Astrocyte of the spinal cord (primary cell): Measurements from ENCODE around the gene RNPEP.

Experiments used
- DNase-seq: peaks from one replicate; pipeline ENCODE4 v3.0.0; 2011; ENCODE audit warnings: low read depth, low spot score
- H3K4me3 ChIP-seq: 2 replicates; pipeline ENCODE4 v1.5.1; 2011; ENCODE audit warnings: low read depth, mild to moderate bottlenecking, low read length, moderate library complexity
- CTCF ChIP-seq: IDR thresholded peaks from 2 replicates; pipeline ENCODE4 v1.5.1; 2012; ENCODE audit warnings: low read depth, mild to moderate bottlenecking, low read length, inconsistent platforms
- in situ Hi-C: cut with HindIII; loops from 2 replicates; pipeline ENCODE4 v1.10.0; 2017; ENCODE audit warnings: low sequenced_read_pairs

RNPEP gene

GRCh38 chr1:202034683-202035462 lies 52.4 kb downstream of the RNPEP start:
- in situ Hi-C loops, result no loop called here
- H3K4me3 ChIP-seq, result no peak overlapping the region
- no peak for TF ChIP-seq CTCF
- DNase-seq, result peak; percentile 97

- H3K4me3 ChIP-seq, result no peak overlapping the region
- TF ChIP-seq CTCF, result no peak
- in situ Hi-C loops, result no loop called here
- no peak for DNase-seq
These were observed 54.3 kb downstream of the RNPEP start for GRCh38 chr1:202036595-202037387.

GRCh38 chr1:202037706-202038296 lies 55.4 kb downstream of the RNPEP start:
- no peak overlapping the region for H3K4me3 ChIP-seq
- no peak for DNase-seq
- no peak for TF ChIP-seq CTCF
- in situ Hi-C loops, result no loop called here

- in situ Hi-C loops, result no loop called here
- no peak for TF ChIP-seq CTCF
- H3K4me3 ChIP-seq, result no peak overlapping the region
- DNase-seq, result no peak
These were observed 56.4 kb downstream of the RNPEP start for GRCh38 chr1:202038688-202039346.

- DNase-seq, result no peak
- H3K4me3 ChIP-seq, result no peak overlapping the region
- in situ Hi-C loops, result no loop called here
- no peak for TF ChIP-seq CTCF
These were observed 63.3 kb downstream of the RNPEP start for GRCh38 chr1:202045705-202046104.

GRCh38 chr1:202046227-202046626 lies 63.8 kb downstream of the RNPEP start:
- no peak for TF ChIP-seq CTCF
- DNase-seq, result no peak
- in situ Hi-C loops, result no loop called here
- H3K4me3 ChIP-seq, result no peak overlapping the region
